Measurements from ENCODE around the gene TREM2. TPM values are rescaled to one million over a fixed set of nuclear protein-coding genes. Genes with fewer than 3 reads are reported as not detected.

The TREM2 gene
- total RNA-seq, 1 donor, result under 0.01 TPM

DNA sequence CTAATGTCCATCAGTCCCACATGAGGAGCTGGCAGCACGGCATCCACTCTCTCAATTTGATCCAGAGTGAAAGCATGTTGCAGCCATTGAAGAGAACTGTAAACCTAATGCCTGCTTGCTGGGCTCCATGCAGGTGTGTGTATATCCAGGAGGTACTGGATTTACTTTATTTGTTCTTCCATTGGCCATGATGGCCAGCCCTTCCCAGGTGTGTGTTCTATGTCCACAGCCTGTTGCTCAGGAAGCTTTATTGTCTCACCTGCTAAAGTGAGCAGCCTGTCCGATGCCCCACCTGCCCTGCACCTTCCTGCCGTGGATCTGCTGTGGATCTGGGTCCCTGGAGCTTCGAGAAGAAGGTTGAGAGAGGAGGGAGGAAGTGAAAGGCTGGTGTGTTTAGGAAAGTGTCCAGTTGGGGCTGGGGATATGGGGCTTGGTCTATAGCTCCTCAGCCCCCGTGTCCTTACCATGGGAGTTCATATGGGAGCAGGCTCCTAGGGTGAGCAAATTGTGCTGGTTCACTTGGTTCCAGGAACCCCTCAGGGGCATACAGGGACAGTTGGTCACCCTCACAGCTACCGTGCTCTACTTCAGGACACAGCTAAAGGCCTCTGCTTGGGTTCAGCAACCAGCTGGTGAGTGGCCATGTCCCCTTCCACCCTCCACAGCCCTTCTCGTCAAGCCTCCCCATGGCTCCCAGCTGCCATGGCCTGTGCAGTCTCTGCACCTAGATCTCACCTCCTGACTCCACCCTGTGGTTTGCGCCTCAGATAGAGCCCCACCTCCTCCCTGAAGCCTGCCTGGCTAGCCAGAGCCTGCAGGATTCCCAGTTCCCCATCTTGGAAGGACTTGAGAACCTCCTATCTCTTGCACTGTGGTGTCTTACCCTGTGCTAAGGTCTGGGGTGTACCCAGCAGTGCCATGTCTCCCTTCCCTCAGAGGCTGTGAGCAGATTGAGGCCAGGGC, 25.3 kb upstream of the TREM2 start:
- Histone ChIP-seq H3K27ac (ENCODE audit: low read depth, low read length) (no peak overlapping the region), H3K9me3 (ENCODE audit: low read depth, low read length) (no peaks in the 10 kb centered on the region), H2AFZ (ENCODE audit: low read length) (no peak overlapping the region), H3K4me3 (ENCODE audit: insufficient read depth, low read length) (no peak overlapping the region), H4K20me1 (ENCODE audit: insufficient read depth, low read length) (no peaks in the 10 kb centered on the region), H3K4me1 (ENCODE audit: insufficient read depth, low read length) (no peaks in the 10 kb centered on the region), H3K36me3 (ENCODE audit: insufficient read depth, low read length) (no peaks in the 10 kb centered on the region), H3K4me2 (ENCODE audit: insufficient read depth, low read length) (no peak overlapping the region), H3K79me2 (ENCODE audit: insufficient read depth, low read length) (no peaks in the 10 kb centered on the region), H3K27me3 (ENCODE audit: insufficient read depth, low read length) (no peaks in the 10 kb centered on the region)
- no peak for DNase-seq (ENCODE audit: insufficient read length, low spot score, missing footprints)
- TF ChIP-seq, protein P1, sequence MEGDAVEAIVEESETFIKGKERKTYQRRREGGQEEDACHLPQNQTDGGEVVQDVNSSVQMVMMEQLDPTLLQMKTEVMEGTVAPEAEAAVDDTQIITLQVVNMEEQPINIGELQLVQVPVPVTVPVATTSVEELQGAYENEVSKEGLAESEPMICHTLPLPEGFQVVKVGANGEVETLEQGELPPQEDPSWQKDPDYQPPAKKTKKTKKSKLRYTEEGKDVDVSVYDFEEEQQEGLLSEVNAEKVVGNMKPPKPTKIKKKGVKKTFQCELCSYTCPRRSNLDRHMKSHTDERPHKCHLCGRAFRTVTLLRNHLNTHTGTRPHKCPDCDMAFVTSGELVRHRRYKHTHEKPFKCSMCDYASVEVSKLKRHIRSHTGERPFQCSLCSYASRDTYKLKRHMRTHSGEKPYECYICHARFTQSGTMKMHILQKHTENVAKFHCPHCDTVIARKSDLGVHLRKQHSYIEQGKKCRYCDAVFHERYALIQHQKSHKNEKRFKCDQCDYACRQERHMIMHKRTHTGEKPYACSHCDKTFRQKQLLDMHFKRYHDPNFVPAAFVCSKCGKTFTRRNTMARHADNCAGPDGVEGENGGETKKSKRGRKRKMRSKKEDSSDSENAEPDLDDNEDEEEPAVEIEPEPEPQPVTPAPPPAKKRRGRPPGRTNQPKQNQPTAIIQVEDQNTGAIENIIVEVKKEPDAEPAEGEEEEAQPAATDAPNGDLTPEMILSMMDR (IDR thresholded peaks at IDR 0.05; ENCODE audit: extremely low read depth, low read depth, low read length), result no peak

DNA sequence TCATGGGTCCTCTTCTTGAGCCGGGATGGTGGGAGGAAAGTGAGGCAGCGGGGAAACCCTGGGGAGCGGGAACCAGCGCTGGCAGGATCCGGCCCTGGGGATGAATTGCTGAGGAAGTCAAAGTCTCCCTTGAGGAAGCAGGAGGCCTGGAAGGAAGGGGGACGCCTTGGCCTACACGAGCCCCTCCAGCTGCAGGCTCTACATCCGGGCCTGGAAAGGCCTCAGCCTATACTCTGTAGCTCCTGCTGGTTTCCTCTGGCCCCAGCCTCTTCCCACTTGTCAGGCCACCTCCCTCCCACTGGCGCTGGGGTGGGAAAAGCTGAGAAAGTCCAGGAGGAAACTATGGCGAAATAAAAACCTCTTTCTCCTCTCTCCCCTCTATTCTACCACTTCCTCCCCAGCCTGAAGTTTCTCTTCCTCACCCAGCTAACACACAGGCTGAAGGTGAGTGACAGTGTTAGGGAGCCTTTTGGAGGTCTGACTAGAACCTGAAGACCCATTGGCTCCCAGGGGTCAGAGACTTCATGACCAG, 23.2 kb upstream of the TREM2 start:
- Histone ChIP-seq H3K4me3 (ENCODE audit: insufficient read depth, low read length) (no peak overlapping the region), H3K27ac (ENCODE audit: low read depth, low read length) (no peak overlapping the region), H3K9me3 (ENCODE audit: low read depth, low read length) (no peaks in the 10 kb centered on the region), H3K79me2 (ENCODE audit: insufficient read depth, low read length) (no peaks in the 10 kb centered on the region), H2AFZ (ENCODE audit: low read length) (no peak overlapping the region), H3K4me1 (ENCODE audit: insufficient read depth, low read length) (no peaks in the 10 kb centered on the region), H3K4me2 (ENCODE audit: insufficient read depth, low read length) (no peak overlapping the region), H3K36me3 (ENCODE audit: insufficient read depth, low read length) (no peaks in the 10 kb centered on the region), H3K27me3 (ENCODE audit: insufficient read depth, low read length) (no peaks in the 10 kb centered on the region), H4K20me1 (ENCODE audit: insufficient read depth, low read length) (no peaks in the 10 kb centered on the region)
- DNase-seq (ENCODE audit: insufficient read length, low spot score, missing footprints), result no peak
- TF ChIP-seq, protein P1 (IDR thresholded peaks at IDR 0.05; ENCODE audit: extremely low read depth, low read depth, low read length), result no peak

DNA sequence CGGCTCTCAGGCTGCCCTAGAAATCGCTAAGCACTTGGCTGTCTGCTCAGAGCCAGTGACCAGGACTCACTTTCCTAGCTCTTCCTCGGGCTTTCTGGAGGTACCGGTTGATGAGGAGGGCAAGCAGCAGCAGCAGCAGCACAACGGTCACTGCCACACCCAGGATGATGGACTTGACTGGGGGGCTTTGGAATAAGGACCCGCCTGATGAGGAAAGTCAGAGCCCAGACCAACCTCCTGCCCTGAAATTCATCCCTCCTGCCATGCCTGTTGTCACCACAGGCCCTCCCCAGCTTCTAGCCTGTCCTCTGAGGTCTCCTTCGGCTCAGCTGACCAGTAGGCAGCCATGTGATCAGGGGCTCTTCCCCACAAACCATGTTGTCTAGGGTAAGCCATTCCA, 21.8 kb upstream of the TREM2 start:
- no peaks in the 10 kb centered on the region for H3K9me3 ChIP-seq (ENCODE audit: low read depth, low read length)
- no peaks in the 10 kb centered on the region for H3K36me3 ChIP-seq (ENCODE audit: insufficient read depth, low read length)
- no peak for DNase-seq (ENCODE audit: insufficient read length, low spot score, missing footprints)
- H4K20me1 ChIP-seq (ENCODE audit: insufficient read depth, low read length), result no peaks in the 10 kb centered on the region
- no peaks in the 10 kb centered on the region for H3K79me2 ChIP-seq (ENCODE audit: insufficient read depth, low read length)
- TF ChIP-seq, protein P1 (IDR thresholded peaks at IDR 0.05; ENCODE audit: extremely low read depth, low read depth, low read length), result no peak
- H3K27ac ChIP-seq (ENCODE audit: low read depth, low read length), result no peak overlapping the region
- no peak overlapping the region for H3K4me2 ChIP-seq (ENCODE audit: insufficient read depth, low read length)
- H3K27me3 ChIP-seq (ENCODE audit: insufficient read depth, low read length), result no peaks in the 10 kb centered on the region
- H3K4me3 ChIP-seq (ENCODE audit: insufficient read depth, low read length), result no peak overlapping the region
- no peaks in the 10 kb centered on the region for H3K4me1 ChIP-seq (ENCODE audit: insufficient read depth, low read length)
- no peak overlapping the region for H2AFZ ChIP-seq (ENCODE audit: low read length)

Measured in osteoblast (primary cell).